Neural progenitor cell (in vitro differentiated cells): ENCODE results near the gene LRRC28.

ENCODE experiments used
- EZH2 ChIP-seq: fragments of 200-600 bp; sonication (generic); IDR thresholded peaks from 2 replicates; pipeline ENCODE4 v1.6.1; 2017; ENCODE audit warnings: antibody characterized with exemption, mild to moderate bottlenecking, moderate library complexity
- EZH2phosphoT487 ChIP-seq: fragments of 200-600 bp; sonication (generic); IDR thresholded peaks from 2 replicates; pipeline ENCODE4 v1.6.1; 2017; ENCODE audit warnings: antibody characterized with exemption
- TF ChIP-seq, protein P1 (sequence below): fragments of 200-600 bp; sonication (generic); IDR thresholded peaks from 2 replicates; pipeline ENCODE4 v1.5.1; 2017; ENCODE audit warnings: antibody characterized with exemption, mild to moderate bottlenecking

GRCh38 chr15:99226802-99227201, 24.5 kb upstream of the LRRC28 start:
- TF ChIP-seq EZH2, result no peak
- TF ChIP-seq, protein P1, sequence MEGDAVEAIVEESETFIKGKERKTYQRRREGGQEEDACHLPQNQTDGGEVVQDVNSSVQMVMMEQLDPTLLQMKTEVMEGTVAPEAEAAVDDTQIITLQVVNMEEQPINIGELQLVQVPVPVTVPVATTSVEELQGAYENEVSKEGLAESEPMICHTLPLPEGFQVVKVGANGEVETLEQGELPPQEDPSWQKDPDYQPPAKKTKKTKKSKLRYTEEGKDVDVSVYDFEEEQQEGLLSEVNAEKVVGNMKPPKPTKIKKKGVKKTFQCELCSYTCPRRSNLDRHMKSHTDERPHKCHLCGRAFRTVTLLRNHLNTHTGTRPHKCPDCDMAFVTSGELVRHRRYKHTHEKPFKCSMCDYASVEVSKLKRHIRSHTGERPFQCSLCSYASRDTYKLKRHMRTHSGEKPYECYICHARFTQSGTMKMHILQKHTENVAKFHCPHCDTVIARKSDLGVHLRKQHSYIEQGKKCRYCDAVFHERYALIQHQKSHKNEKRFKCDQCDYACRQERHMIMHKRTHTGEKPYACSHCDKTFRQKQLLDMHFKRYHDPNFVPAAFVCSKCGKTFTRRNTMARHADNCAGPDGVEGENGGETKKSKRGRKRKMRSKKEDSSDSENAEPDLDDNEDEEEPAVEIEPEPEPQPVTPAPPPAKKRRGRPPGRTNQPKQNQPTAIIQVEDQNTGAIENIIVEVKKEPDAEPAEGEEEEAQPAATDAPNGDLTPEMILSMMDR, result no peak
- TF ChIP-seq EZH2phosphoT487, result no peak
